HL-60/S4 treated with phorbol 12-myristate 13-acetate at 8.2 ng/mL for 4 days and 3 days (cell line): ENCODE data around the gene PPID.
"Not testable (repeated sequence)": the region's sequence is repeated elsewhere in the genome, so short reads cannot be mapped to it uniquely, and the experiment has no call there.

Experiments
- in situ Hi-C: fragments of 300-500 bp; cut with MboI; formaldehyde crosslinking; loops from 2 replicates; pipeline ENCODE4 v1.15.0; 2022; ENCODE audit warnings: low sequenced_read_pairs

Gene PPID

DNA sequence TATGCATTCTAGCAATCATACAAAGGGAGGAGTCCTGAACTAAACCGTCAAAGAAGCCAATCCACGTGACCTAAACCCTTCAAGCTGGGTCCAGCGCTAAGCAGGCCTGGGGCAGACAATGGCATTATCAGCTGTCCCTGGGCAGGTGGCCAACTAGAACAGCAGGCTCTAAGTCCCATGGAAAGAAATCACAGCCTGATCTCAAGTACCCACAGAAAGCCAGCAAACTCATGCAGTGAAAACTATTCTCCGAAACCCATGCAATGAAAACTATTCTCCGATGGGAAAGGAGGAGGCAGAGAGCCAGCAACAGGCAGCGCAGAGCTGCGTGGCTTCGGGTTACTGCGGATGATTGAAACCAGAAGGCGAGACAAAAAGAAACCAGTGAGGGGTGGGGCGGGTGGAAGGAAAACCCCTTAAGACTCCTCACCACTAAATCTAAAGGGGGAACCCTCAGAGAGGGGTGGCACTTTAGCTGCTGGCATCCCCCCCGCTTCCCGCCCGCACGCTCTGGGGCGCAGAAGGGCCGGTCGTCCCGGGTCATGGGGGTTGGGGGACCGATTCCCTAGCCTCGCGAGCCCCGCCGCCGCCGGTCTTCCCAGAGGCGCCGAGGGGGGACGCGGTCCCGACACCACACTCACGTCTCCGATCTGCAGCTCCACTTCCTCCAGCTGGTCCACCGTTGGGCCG is 52.1 kb downstream of the PPID start:
- in situ Hi-C loops: no loop called here

DNA sequence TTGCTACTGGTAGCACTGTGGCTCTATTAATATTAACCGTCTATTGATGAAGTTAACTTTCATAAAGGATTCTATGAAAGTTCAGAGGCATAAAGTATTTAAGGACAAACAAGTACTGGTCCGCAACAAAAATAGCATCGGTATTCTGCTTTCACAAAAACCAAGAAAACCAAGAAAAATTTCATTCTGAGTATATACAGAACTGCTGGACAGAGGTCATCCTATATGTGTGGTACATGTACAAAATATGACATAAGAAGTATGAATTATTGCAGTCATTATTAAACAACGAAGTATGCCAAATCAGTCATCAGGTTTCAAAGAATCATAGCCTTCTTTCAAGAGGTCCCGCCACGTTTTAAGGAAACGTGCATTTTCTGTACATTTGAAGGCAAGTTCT is 53.9 kb downstream of the PPID start:
- in situ Hi-C loops: no loop called here

DNA sequence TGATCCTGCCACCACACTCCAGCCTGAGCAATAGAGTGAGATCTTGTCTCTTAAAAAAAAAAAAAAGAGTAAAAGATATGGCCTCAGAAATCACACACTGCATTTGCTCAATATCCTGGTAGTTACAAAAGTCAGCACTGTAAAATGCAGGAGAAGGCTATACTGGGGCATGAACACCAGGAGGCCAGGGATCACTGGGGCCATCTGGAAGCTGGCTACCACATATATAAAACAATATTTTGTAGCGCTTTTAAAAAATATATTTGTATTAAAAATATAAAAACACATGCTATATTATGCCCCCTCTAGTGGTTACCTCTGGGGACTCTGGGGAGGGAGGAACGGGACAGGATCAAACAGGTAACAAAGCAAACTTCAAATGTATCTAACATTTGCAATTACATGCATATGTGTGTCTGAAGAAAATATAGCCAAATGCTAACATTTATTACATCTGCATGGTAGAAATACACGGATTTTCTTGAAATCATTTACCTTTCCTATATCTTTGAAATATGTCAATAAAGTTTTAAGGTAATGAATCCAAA is 55.5 kb downstream of the PPID start:
- in situ Hi-C loops: no loop called here

DNA sequence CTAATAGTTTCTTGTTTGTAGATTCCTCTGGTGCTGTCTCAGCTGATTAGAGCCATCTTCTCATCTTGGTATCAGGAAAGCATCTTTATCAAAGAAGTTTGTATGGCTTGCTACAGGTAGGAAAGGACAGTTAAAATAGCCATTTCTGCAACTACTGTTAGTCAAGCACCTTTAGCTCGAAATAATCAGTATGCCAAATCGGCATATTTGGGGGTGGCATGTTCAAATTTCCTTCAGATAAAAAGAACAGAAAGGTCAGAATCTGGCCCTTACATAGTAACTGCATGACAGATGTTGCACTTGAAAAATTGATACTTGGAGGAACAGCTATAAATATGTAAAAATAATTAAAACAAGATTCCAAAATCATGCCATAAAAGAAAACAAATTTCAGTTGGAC is 56.3 kb downstream of the PPID start:
- in situ Hi-C loops: no loop called here

DNA sequence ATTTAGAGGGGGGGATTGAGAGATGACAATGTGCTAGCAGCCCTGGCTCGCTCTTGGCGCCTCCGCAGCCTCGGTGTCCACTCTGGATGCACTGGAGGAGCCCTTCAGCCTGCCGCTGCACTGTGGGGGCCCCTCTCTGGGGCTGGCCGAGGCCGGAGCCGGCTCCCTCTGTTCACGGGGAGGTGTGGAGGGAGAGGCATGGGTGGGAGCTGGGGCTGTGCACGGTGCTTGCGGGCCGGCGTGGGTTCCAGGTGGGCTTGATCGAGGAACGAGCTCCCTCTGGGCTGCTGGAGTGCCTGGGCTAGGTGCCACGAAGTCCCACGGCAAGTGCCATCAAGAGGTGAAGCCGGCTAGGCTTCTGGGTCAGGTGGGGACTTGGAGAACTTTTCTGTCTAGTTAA is 58.4 kb downstream of the PPID start:
- in situ Hi-C loops: no loop called here

DNA sequence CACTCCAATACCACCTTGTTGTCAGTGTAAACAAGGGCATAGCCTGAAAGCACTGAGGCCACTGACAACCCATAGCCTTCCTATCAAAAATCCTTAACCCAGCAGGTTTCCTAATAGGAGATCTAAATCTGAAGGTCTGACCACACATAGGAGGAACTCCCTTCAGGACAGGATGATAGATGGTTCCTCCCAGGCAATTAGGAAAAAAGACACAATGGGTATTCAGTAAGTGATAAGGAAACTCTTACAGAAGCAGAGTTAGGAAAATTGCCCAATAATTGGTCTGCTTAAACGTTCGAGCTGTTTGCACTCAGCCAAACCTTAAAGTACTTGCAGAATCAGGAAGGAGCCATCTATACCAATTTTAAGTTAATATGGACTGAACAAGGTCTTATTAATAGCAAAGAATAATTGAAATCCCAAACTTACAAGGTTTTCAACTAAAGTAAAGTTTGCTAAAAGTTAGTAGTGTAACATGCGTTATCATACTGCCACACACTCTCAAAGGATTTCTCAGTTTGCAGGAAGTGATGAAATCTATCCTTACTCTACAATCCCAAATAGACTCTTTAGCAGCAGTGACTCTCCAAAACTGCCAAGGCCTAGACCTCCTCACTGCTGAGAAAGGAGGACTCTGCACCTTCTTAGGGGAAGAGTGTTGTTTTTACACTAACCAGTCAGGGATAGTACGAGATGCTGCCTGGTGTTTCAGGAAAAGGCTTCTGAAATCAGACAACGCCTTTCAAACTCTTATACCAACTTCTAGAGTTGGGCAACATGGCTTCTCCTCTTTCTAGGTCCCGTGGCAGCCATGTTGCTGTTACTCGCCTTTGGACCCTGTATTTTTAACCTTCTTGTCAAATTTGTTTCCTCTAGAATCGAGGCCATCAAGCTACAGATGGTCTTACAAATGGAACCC is 59.2 kb downstream of the PPID start:
- in situ Hi-C loops: not testable (repeated sequence)

DNA sequence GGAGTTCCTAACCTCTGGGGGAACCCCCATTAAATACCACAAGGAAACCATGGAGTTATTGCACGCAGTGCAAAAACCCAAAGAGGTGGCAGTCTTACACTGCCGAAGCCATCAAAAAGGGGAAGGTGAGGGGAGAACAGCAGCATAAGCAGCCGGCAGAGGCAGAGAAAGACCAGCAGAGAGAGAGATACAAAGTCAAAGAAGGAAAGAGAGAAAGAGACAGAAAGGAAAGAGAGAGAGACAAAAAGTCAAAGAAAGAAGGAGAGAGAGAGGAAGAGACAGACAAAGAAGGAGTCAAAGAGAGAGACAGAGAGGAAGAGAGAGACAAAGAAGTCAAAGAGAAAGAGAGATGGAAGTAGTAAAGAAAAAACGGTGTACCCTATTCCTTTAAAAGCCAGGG is 59.9 kb downstream of the PPID start:
- in situ Hi-C loops: not testable (repeated sequence)
